ENCODE data around the gene ZNF574. TPM values are rescaled to one million over a fixed set of nuclear protein-coding genes. Genes with fewer than 3 reads are reported as not detected.

Gene ZNF574
- total RNA-seq (2022; extraction: Qiagen RNA extraction) = 29.6 to 38.8 TPM (median 36.5 TPM) in 5 replicates

GRCh38 chr19:42075616-42076379 is at the start of gene ZNF574:
ZNF574 (plus strand) TSS chr19:42076166; CDS start chr19:42078607, 2,441 bp downstream.

GRCh38 chr19:42069619-42070351 is 6.2 kb upstream of the ZNF574 start, which contains the start of gene GRIK5:
GRIK5 (minus strand) TSS chr19:42070206; CDS start chr19:42065770, 4,436 bp downstream.

Other genes starting within 250 kb of the ZNF574 start
- not detected in 5 replicates for gene LYPD4, start 231.5 kb upstream of the ZNF574 start, total RNA-seq (2022; extraction: Qiagen RNA extraction)
- not detected in 5 replicates for gene DMRTC2, start 231.1 kb upstream of the ZNF574 start, total RNA-seq (2022; extraction: Qiagen RNA extraction)
- 9,095 to 10,005 TPM (median 9,200 TPM) in 5 replicates for gene RPS19, start 215.9 kb upstream of the ZNF574 start, total RNA-seq (2022; extraction: Qiagen RNA extraction)
- 0.32 to 1.2 TPM (median 0.90 TPM) in 5 replicates for gene CD79A, start 198.9 kb upstream of the ZNF574 start, total RNA-seq (2022; extraction: Qiagen RNA extraction)
- 75.9 to 130 TPM (median 117 TPM) in 5 replicates for gene ARHGEF1, start 193.0 kb upstream of the ZNF574 start, total RNA-seq (2022; extraction: Qiagen RNA extraction)
- gene ERFL, start 147.7 kb upstream of the ZNF574 start, total RNA-seq (2022; extraction: Qiagen RNA extraction) = 0.20 to 0.46 TPM (median 0.35 TPM) in 5 replicates
- gene RABAC1, start 116.8 kb upstream of the ZNF574 start, total RNA-seq (2022; extraction: Qiagen RNA extraction) = 181 to 281 TPM (median 246 TPM) in 5 replicates
- gene ATP1A3, start 81.9 kb upstream of the ZNF574 start, total RNA-seq (2022; extraction: Qiagen RNA extraction) = 3.4 to 4.8 TPM (median 4.1 TPM) in 5 replicates
- 0.33 to 0.53 TPM (median 0.43 TPM) in 5 replicates for gene GRIK5, start 6.0 kb upstream of the ZNF574 start, total RNA-seq (2022; extraction: Qiagen RNA extraction)
- 0.18 to 0.65 TPM (median 0.45 TPM) in 5 replicates for gene POU2F2, start 56.3 kb downstream of the ZNF574 start, total RNA-seq (2022; extraction: Qiagen RNA extraction)
- 50.3 to 74.2 TPM (median 67.4 TPM) in 5 replicates for gene DEDD2, start 141.5 kb downstream of the ZNF574 start, total RNA-seq (2022; extraction: Qiagen RNA extraction)
- gene ZNF526, start 144.1 kb downstream of the ZNF574 start, total RNA-seq (2022; extraction: Qiagen RNA extraction) = 16.7 to 20.4 TPM (median 19.7 TPM) in 5 replicates
- 106 to 149 TPM (median 146 TPM) in 5 replicates for gene GSK3A, start 166.4 kb downstream of the ZNF574 start, total RNA-seq (2022; extraction: Qiagen RNA extraction)
- 90.1 to 130 TPM (median 124 TPM) in 5 replicates for gene ERF, start 179.0 kb downstream of the ZNF574 start, total RNA-seq (2022; extraction: Qiagen RNA extraction)
- gene CIC, start 193.1 kb downstream of the ZNF574 start, total RNA-seq (2022; extraction: Qiagen RNA extraction) = 40.6 to 55.1 TPM (median 48.9 TPM) in 5 replicates
- 2.8 to 4.4 TPM (median 3.8 TPM) in 5 replicates for gene PRR19, start 226.0 kb downstream of the ZNF574 start, total RNA-seq (2022; extraction: Qiagen RNA extraction)
- 130 to 159 TPM (median 149 TPM) in 5 replicates for gene PAFAH1B3, start 226.5 kb downstream of the ZNF574 start, total RNA-seq (2022; extraction: Qiagen RNA extraction)
- 1.8 to 3.7 TPM (median 3.0 TPM) in 5 replicates for gene TMEM145, start 237.1 kb downstream of the ZNF574 start, total RNA-seq (2022; extraction: Qiagen RNA extraction)
- gene MEGF8, start 249.5 kb downstream of the ZNF574 start, total RNA-seq (2022; extraction: Qiagen RNA extraction) = 19.5 to 26.4 TPM (median 24.3 TPM) in 5 replicates